ENCODE data around the gene MDM2.

GRCh38 chr12:68828672-68829068, 20.7 kb downstream of the MDM2 start:
- TF ChIP-seq CTCF (conservative IDR thresholded peaks at IDR 0.05; ENCODE audit: low read depth, low read length) (no peak), EZH2 (IDR thresholded peaks at IDR 0.05; ENCODE audit: low read length, unreplicated experiment) (no peak), EZH2phosphoT487 (IDR thresholded peaks at IDR 0.05; ENCODE audit: borderline replicate concordance, low read length) (no peak)

All from PC-3 (cell line).